ENCODE data around the gene PARD3B. TPM values are rescaled to one million over a fixed set of nuclear protein-coding genes. Genes with fewer than 3 reads are reported as not detected.

Gene PARD3B
- total and polyA plus RNA-seq, 2 of the 13 experiments (the other 11 are each of a cell fraction or from before 2014, with no cell fraction given) = 0.71 to 2.3 TPM

DNA sequence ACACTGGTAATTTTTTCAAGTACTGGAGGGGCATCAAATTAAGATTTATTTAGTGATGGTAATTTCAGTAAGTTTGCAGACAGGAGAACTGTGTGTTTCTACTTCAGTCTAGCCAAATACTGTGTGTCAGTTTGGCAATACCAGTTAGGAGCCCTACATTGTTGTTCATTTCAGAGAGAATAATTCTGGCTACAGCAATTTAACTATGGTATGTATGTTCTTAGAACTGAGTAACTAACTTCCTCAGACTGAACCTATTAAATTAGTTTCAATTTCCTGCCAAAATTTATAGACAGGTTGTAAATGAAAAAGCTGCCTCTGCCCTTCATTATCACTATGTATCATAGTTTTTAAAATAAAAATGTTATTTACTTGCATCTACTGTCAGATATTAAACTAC, 332.4 kb downstream of the PARD3B start (continued):
- TF ChIP-seq CHD2 (IDR thresholded peaks at IDR 0.05; ENCODE audit: low read depth, low read length) = no peak
- no peak for TF ChIP-seq EED (CRISPR knock-in tag; IDR thresholded peaks at IDR 0.05)
- TF ChIP-seq FLYWCH1 (CRISPR knock-in tag; IDR thresholded peaks at IDR 0.05) = no peak
- no peak for TF ChIP-seq ZNF431 (CRISPR knock-in tag; IDR thresholded peaks at IDR 0.05; ENCODE audit: borderline replicate concordance, low read depth)
- no peak for TF ChIP-seq PRMT3 (CRISPR knock-in tag; IDR thresholded peaks at IDR 0.05; ENCODE audit: borderline replicate concordance, low read depth)

DNA sequence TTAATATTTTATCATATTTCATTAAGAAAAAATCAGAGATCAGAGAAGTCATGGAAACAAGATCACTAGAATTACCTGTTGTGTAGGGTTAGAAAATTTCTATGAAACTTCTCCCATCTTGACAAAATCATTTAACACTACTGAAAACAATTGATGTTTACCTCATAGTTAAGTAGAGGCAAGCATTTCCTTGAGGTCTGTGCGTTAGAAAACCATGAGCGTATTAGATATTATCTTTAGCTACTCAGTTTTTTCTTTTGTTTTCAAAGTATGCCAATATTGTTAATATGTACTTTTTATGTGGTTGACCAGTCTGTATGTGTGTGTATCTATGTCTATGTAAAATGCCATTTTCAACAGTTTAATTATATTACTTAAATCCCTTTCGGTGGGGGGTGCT, 335.7 kb downstream of the PARD3B start:
- H3K4me3 ChIP-seq (replicated peaks in 1 of 3; ENCODE audit: insufficient read depth in 1 of 3, low read depth in 2 of 3, low read length in 3 of 3) = no peak overlapping the region
- H3K27ac ChIP-seq (ENCODE audit: extremely low read length, insufficient read depth, low read length) = no peak overlapping the region
- no peaks in the 10 kb centered on the region for H4K20me1 ChIP-seq (ENCODE audit: insufficient read depth, low read length)
- no peak for DNase-seq (ENCODE audit: low spot score)
- no peak overlapping the region for H3K4me2 ChIP-seq (ENCODE audit: low read depth, low read length)
- no peaks in the 10 kb centered on the region for H3K4me1 ChIP-seq (ENCODE audit: insufficient read depth, low read length)
- ChIA-PET CTCF (ENCODE audit: low intra/inter-chr PET ratio, low total read pairs) (no interaction called here), POLR2A (no interaction called here)
- BruUV-seq (replicated peaks) = no TSS peak
- peaks cover 21% of the 10 kb centered on the region; the same call in 1 of the 2 replicates for H3K9me3 ChIP-seq (ENCODE audit: low read length)
- no peaks in the 10 kb centered on the region for H3K79me2 ChIP-seq (ENCODE audit: insufficient read depth, low read length)
- 61% methylated on average over 3 of the region's 3 CpGs for WGBS (ENCODE audit: low lambda C conversion rate)
- intact Hi-C loops (cut with micrococcal nuclease; ENCODE audit: unreplicated experiment) (no loop called here), in situ Hi-C loops (cut with HindIII; ENCODE audit: extremely low pct_ligation_motif_present, low pct_unique_long_range_greater_than_20kb) (loop anchor here (10.0 kb wide), 1 partner anchor 794 kb away; no protein-coding TSS in a partner anchor)
- H2AFZ ChIP-seq (ENCODE audit: low read length) = no peak overlapping the region
- no peak for ATAC-seq
- FAIRE-seq = no peak
- no peaks in the 10 kb centered on the region for H3K36me3 ChIP-seq (replicated peaks in 1 of 2; ENCODE audit: control insufficient read depth in 1 of 2, insufficient read depth in 2 of 2, low read length in 2 of 2)
- H3K27me3 ChIP-seq (ENCODE audit: control insufficient read depth in 1 of 2, insufficient read depth in 2 of 2, low read length in 2 of 2) = no peaks in the 10 kb centered on the region
- no peak overlapping the region for H3K9ac ChIP-seq (ENCODE audit: insufficient read depth, low read depth, low read length)
- TF ChIP-seq MAFF (IDR thresholded peaks at IDR 0.05; ENCODE audit: low read depth, low read length) = no peak
- TF ChIP-seq ZNF343 (CRISPR knock-in tag; IDR thresholded peaks at IDR 0.05) = no peak
- TF ChIP-seq PPARG (CRISPR knock-in tag; conservative IDR thresholded peaks at IDR 0.05) = no peak
- TF ChIP-seq, protein P1, sequence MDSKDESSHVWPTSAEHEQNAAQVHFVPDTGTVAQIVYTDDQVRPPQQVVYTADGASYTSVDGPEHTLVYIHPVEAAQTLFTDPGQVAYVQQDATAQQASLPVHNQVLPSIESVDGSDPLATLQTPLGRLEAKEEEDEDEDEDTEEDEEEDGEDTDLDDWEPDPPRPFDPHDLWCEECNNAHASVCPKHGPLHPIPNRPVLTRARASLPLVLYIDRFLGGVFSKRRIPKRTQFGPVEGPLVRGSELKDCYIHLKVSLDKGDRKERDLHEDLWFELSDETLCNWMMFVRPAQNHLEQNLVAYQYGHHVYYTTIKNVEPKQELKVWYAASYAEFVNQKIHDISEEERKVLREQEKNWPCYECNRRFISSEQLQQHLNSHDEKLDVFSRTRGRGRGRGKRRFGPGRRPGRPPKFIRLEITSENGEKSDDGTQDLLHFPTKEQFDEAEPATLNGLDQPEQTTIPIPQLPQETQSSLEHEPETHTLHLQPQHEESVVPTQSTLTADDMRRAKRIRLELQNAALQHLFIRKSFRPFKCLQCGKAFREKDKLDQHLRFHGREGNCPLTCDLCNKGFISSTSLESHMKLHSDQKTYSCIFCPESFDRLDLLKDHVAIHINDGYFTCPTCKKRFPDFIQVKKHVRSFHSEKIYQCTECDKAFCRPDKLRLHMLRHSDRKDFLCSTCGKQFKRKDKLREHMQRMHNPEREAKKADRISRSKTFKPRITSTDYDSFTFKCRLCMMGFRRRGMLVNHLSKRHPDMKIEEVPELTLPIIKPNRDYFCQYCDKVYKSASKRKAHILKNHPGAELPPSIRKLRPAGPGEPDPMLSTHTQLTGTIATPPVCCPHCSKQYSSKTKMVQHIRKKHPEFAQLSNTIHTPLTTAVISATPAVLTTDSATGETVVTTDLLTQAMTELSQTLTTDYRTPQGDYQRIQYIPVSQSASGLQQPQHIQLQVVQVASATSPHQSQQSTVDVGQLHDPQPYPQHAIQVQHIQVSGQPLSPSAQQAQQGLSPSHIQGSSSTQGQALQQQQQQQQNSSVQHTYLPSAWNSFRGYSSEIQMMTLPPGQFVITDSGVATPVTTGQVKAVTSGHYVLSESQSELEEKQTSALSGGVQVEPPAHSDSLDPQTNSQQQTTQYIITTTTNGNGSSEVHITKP (CRISPR knock-in tag; IDR thresholded peaks at IDR 0.05; ENCODE audit: low read depth) = no peak
- TF ChIP-seq, protein P2, sequence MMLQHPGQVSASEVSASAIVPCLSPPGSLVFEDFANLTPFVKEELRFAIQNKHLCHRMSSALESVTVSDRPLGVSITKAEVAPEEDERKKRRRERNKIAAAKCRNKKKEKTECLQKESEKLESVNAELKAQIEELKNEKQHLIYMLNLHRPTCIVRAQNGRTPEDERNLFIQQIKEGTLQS (CRISPR knock-in tag; IDR thresholded peaks at IDR 0.05) = no peak
- no peak for TF ChIP-seq SSRP1 (CRISPR knock-in tag; IDR thresholded peaks at IDR 0.05)
- no peak for TF ChIP-seq TAF1 (CRISPR knock-in tag; IDR thresholded peaks at IDR 0.05)
- TF ChIP-seq ZNF333 (CRISPR knock-in tag; IDR thresholded peaks at IDR 0.05; ENCODE audit: borderline replicate concordance) = no peak
- TF ChIP-seq EHMT2 (IDR thresholded peaks at IDR 0.05; ENCODE audit: borderline replicate concordance, low read depth, low read length) = no peak
- TF ChIP-seq ZNF12 (CRISPR knock-in tag; IDR thresholded peaks at IDR 0.05) = no peak
- TF ChIP-seq, protein P3, sequence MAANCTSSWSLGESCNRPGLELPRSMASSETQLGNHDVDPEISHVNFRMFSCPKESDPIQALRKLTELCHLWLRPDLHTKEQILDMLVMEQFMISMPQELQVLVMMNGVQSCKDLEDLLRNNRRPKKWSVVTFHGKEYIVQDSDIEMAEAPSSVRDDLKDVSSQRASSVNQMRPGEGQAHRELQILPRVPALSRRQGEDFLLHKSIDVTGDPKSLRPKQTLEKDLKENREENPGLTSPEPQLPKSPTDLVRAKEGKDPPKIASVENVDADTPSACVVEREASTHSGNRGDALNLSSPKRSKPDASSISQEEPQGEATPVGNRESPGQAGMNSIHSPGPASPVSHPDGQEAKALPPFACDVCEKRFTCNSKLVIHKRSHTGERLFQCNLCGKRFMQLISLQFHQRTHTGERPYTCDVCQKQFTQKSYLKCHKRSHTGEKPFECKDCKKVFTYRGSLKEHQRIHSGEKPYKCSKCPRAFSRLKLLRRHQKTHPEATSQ (CRISPR knock-in tag; IDR thresholded peaks at IDR 0.05; ENCODE audit: borderline replicate concordance) = no peak
- TF ChIP-seq KDM2A (CRISPR knock-in tag; IDR thresholded peaks at IDR 0.05; ENCODE audit: borderline replicate concordance, low read depth) = no peak
- TF ChIP-seq CAMTA2 (CRISPR knock-in tag; IDR thresholded peaks at IDR 0.05; ENCODE audit: borderline replicate concordance) = no peak
- no peak for TF ChIP-seq MEF2D (CRISPR knock-in tag; IDR thresholded peaks at IDR 0.05)

Measured in HepG2 (cell line).